A549 (cell line): ENCODE results near the gene WWP2. TPM values are rescaled to one million over a fixed set of nuclear protein-coding genes. Genes with fewer than 3 reads are reported as not detected.
A peak's percentile ranks its signal among the peaks of the same experiment; 100 is the strongest.

ENCODE experiments used
- ATAC-seq, 2 experiments: fragments of 200-7000 bp in 1 of 2; fragments of >200 bp in 1 of 2; cut with Nextera tagmentation in 1 of 2; cut with Tn5 transposase in 1 of 2; 3 replicates each; pipeline versions ENCODE4 v1.8.0 to v1.9.1; 2018 to 2020; ENCODE audit warnings: mild to moderate bottlenecking in 1 of 2, moderate library complexity in 1 of 2
- CTCF ChIA-PET: fragments of 300-600 bp; sonication (Branson Sonifier 250); formaldehyde crosslinking; extraction: SDS; loops from one replicate; lab custom pipeline; 2021; ENCODE audit warnings: antibody characterized with exemption, inconsistent platforms; lab: Yijun Ruan, JAX
- POLR2A ChIA-PET: fragments of 350-600 bp; formaldehyde crosslinking; extraction: SDS; loops from one replicate; lab custom pipeline; 2021; ENCODE audit warnings: antibody characterized with exemption, inconsistent platforms; lab: Yijun Ruan, JAX
- DNase-seq, 2 experiments: peaks; one replicate each; pipeline versions ENCODE4 v3.0.0 to v3.0.0-alpha.2; 2011 to 2016; ENCODE audit warnings: low read depth in 1 of 2, low spot score in 1 of 2
- FAIRE-seq: peaks from 2 replicates; lab custom pipeline; 2011; peaks lifted over from hg19 to GRCh38; lab: Jason Lieb, UNC
- H3K27ac ChIP-seq, 2 experiments: fragments of >200 bp; sonication (Bioruptor Twin); formaldehyde crosslinking; 3 replicates each; pipeline ENCODE4 v1.5.1; 2016 to 2017
- H3K4me1 ChIP-seq: fragments of >200 bp; sonication (Bioruptor Twin); formaldehyde crosslinking; 3 replicates; pipeline ENCODE4 v1.6.1; 2016
- H3K4me2 ChIP-seq: fragments of >200 bp; sonication (Bioruptor Twin); formaldehyde crosslinking; 3 replicates; pipeline ENCODE4 v1.6.1; 2016
- H3K4me3 ChIP-seq: fragments of >200 bp; sonication (Bioruptor Twin); formaldehyde crosslinking; 3 replicates; pipeline ENCODE4 v1.5.1; 2016
- H3K9me3 ChIP-seq: fragments of >200 bp; sonication (Bioruptor Twin); formaldehyde crosslinking; 3 replicates; pipeline ENCODE4 v1.6.1; 2016
- CBX8 ChIP-seq: fragments of 200-600 bp; sonication (generic); IDR thresholded peaks from 2 replicates; pipeline ENCODE4 v1.6.1; 2016
- CTCF ChIP-seq: fragments of >200 bp; sonication (Bioruptor Twin); formaldehyde crosslinking; IDR thresholded peaks from 3 replicates; pipeline ENCODE4 v1.5.1; 2016
- EHF ChIP-seq: fragments of 250-450 bp; sonication (Bioruptor Pico); IDR thresholded peaks from 2 replicates; pipeline ENCODE4 v1.5.0; 2020; ENCODE audit warnings: mild to moderate bottlenecking
- GATA3 ChIP-seq: IDR thresholded peaks from 2 replicates; pipeline ENCODE4 v1.6.1; 2012; ENCODE audit warnings: borderline replicate concordance
- JUN ChIP-seq, 2 experiments: fragments of >200 bp; sonication (Bioruptor Twin); formaldehyde crosslinking; IDR thresholded peaks; 2 replicates in 1 of 2; 3 replicates in 1 of 2; pipeline ENCODE4 v1.6.1; 2016 to 2017
- KDM1A ChIP-seq: fragments of 200-600 bp; sonication (generic); IDR thresholded peaks from 2 replicates; pipeline ENCODE4 v1.6.1; 2016; ENCODE audit warnings: low read depth, mild to moderate bottlenecking
- KDM5A ChIP-seq: fragments of 200-600 bp; sonication (generic); IDR thresholded peaks from 2 replicates; pipeline ENCODE4 v1.6.1; 2016; ENCODE audit warnings: antibody characterized with exemption, mild to moderate bottlenecking
- MYC ChIP-seq: IDR thresholded peaks from 2 replicates; pipeline ENCODE4 v1.6.1; 2012; ENCODE audit warnings: mild to moderate bottlenecking, inconsistent platforms, low read length, improper control_type of control experiment, borderline replicate concordance
- PHF8 ChIP-seq: fragments of 200-600 bp; sonication (generic); IDR thresholded peaks from 2 replicates; pipeline ENCODE4 v1.6.1; 2016; ENCODE audit warnings: low read depth, mild to moderate bottlenecking, antibody characterized with exemption, moderate library complexity, borderline replicate concordance
- POLR2A ChIP-seq: IDR thresholded peaks from 2 replicates; pipeline ENCODE4 v1.6.1; 2012; ENCODE audit warnings: mild to moderate bottlenecking, low read length
- POLR2AphosphoS2 ChIP-seq: conservative IDR thresholded peaks from 2 replicates; pipeline ENCODE4 v1.6.1; 2012; ENCODE audit warnings: low read length, improper control_type of control experiment, inconsistent platforms
- RAD21 ChIP-seq, 2 experiments: fragments of >200 bp in 1 of 2; sonication (Bioruptor Twin) in 1 of 2; formaldehyde crosslinking in 1 of 2; IDR thresholded peaks in 1 of 2; conservative IDR thresholded peaks in 1 of 2; 2 replicates in 1 of 2; 3 replicates in 1 of 2; pipeline ENCODE4 v1.6.1; 2012 to 2018; ENCODE audit warnings: inconsistent platforms in 1 of 2
- SMC3 ChIP-seq: fragments of >200 bp; sonication (Bioruptor Twin); formaldehyde crosslinking; IDR thresholded peaks from 3 replicates; pipeline ENCODE4 v1.6.1; 2018; ENCODE audit warnings: inconsistent platforms
- SREBF2 ChIP-seq: fragments of 450-650 bp; IDR thresholded peaks from 2 replicates; pipeline ENCODE4 v1.6.1; 2014; ENCODE audit warnings: mild to moderate bottlenecking, moderate library complexity
- ZNF302 ChIP-seq: fragments of 250-450 bp; sonication (Bioruptor Pico); IDR thresholded peaks from 2 replicates; pipeline ENCODE4 v1.9.0; 2021; ENCODE audit warnings: inconsistent platforms, mild to moderate bottlenecking, moderate library complexity
- WGBS: methylation state at CpG from one replicate; pipeline ENCODE4 v1.1.6; 2017; ENCODE audit errors: missing lambda C conversion rate; 5-methylcytosine and 5-hydroxymethylcytosine counted together
- polyA plus RNA-seq, 4 experiments: library from polyadenylated mRNA; depleted of rRNA in 3 of 4; stranded (reverse); fragments of >200 nt; fragmentation: RNase III in 1 of 4; extraction: RNeasy Plus Mini Kit Qiagen cat#74134 plus additional on column Dnase treatment in 1 of 4; gene quantifications; 2 replicates in 3 of 4; 3 replicates in 1 of 4; pipeline ENCODE4 v1.2.3, GENCODE V29; 2011 to 2017
- TF ChIP-seq, protein P1 (sequence below): IDR thresholded peaks from 2 replicates; pipeline ENCODE4 v1.6.1; 2012
- TF ChIP-seq, protein P2 (sequence below): fragments of 250-450 bp; sonication (Bioruptor Pico); IDR thresholded peaks from 2 replicates; pipeline ENCODE4 v1.5.0; 2020; ENCODE audit warnings: low read depth, mild to moderate bottlenecking, moderate library complexity
- TF ChIP-seq, protein P3 (sequence below): fragments of >200 bp; sonication (Bioruptor Twin); formaldehyde crosslinking; IDR thresholded peaks from 3 replicates; pipeline ENCODE4 v1.6.1; 2016

The WWP2 gene
- polyA plus RNA-seq, 2 of the 4 experiments (the other 2 are of a cell fraction), result 16.1 to 16.2 TPM

DNA sequence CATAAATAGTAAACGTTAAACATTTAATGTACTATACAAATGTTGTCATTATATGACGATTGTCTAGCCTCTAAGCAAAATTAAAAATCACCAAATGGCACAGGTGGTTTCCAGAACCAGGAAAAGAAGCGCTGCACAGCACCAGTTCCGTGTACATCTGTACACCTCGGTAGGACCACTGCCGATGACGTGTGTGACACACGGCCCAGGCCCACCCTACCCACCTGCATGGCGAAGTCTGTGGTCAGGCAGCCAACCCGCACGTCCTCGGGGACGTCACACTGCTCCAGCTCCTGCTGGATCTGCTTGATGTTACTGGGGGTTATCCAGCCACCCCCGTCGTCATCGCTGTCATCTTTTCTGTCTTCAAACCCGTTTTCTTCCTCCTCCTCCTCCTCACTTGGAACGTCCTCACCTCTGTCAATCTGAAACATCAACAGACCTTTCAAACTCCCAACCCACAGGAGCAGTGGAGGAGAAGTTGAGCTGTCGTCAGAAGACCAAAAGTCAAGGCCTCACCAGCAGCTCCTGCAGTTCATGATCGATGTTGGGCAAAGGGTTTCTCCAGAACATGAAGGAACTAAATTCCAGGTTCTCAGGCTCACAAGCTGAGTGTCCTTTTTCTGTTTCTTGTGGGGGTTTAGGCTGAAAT is 13.3 kb upstream of the WWP2 start:
- 90% methylated on average over 20 of the region's 20 CpGs for WGBS
- Histone ChIP-seq H3K4me1 (peaks cover 18% of the 10 kb centered on the region; the same call in 2 of the 3 replicates), H3K4me2 (no peak overlapping the region), H3K9me3 (no peaks in the 10 kb centered on the region), H3K27ac (no peak overlapping the region), H3K4me3 (no peak overlapping the region)
- TF ChIP-seq, protein P1, sequence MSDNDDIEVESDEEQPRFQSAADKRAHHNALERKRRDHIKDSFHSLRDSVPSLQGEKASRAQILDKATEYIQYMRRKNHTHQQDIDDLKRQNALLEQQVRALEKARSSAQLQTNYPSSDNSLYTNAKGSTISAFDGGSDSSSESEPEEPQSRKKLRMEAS, result no peak
- TF ChIP-seq POLR2AphosphoS2 (0 out of 2 replicates have a peak, but pooled peaks have one; percentile 41), EHF (no peak)
- DNase-seq, result no peak
- ChIA-PET CTCF (interaction anchor here (1.3 to 1.6 kb wide), 3 partner anchors 35 to 352 kb away, joined by 3 to 4 read pairs (median 3); no protein-coding TSS in a partner anchor), POLR2A (no interaction called here)
- ATAC-seq, result no peak
- FAIRE-seq, result no peak

DNA sequence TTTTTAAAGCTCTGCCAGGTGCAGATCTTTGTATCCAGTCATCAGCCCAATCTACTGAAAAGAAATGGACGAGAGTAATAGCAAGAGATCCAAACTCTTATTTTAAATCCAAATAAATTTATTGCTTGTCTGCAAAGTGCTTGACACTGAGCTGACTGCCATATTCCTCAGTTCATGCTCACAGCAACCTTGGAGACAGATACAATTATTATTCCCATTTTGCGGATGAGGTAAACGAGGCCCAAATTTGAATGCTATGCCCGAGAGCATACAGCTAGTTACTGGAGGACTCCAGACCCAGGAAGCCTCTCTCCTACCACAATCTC is 8.0 kb upstream of the WWP2 start:
- peak overlapping the region; percentile 82 to 94 for H3K27ac ChIP-seq
- POLR2A ChIA-PET, result interaction anchor here (0.5 to 2.3 kb wide), 10 partner anchors 8 to 401 kb away, joined by 3 to 59 read pairs (median 4); partner anchors contain the start of genes NQO1 and WWP2
- H3K4me3 ChIP-seq, result peak overlapping the region; percentile 85
- H3K4me2 ChIP-seq, result peak overlapping the region; percentile 81
- no peak for FAIRE-seq
- CTCF ChIA-PET, result interaction anchor here (0.6 to 7.8 kb wide), 26 partner anchors 8 to 367 kb away, joined by 3 to 160 read pairs (median 6); partner anchors contain the start of genes NQO1 and WWP2
- TF ChIP-seq, protein P2, sequence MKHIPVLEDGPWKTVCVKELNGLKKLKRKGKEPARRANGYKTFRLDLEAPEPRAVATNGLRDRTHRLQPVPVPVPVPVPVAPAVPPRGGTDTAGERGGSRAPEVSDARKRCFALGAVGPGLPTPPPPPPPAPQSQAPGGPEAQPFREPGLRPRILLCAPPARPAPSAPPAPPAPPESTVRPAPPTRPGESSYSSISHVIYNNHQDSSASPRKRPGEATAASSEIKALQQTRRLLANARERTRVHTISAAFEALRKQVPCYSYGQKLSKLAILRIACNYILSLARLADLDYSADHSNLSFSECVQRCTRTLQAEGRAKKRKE (CRISPR knock-in tag), result no peak
- 0 out of 2 replicates have a peak, but pooled peaks have one; percentile 41 for TF ChIP-seq KDM1A
- TF ChIP-seq, all 56 proteins: peak for 1
- DNase-seq (no peak), ATAC-seq (no peak)
- 4% methylated on average over 4 of the region's 4 CpGs for WGBS
- Histone ChIP-seq H3K4me1 (peaks cover 18% of the 10 kb centered on the region; the same call in 2 of the 3 replicates), H3K9me3 (no peaks in the 10 kb centered on the region)

DNA sequence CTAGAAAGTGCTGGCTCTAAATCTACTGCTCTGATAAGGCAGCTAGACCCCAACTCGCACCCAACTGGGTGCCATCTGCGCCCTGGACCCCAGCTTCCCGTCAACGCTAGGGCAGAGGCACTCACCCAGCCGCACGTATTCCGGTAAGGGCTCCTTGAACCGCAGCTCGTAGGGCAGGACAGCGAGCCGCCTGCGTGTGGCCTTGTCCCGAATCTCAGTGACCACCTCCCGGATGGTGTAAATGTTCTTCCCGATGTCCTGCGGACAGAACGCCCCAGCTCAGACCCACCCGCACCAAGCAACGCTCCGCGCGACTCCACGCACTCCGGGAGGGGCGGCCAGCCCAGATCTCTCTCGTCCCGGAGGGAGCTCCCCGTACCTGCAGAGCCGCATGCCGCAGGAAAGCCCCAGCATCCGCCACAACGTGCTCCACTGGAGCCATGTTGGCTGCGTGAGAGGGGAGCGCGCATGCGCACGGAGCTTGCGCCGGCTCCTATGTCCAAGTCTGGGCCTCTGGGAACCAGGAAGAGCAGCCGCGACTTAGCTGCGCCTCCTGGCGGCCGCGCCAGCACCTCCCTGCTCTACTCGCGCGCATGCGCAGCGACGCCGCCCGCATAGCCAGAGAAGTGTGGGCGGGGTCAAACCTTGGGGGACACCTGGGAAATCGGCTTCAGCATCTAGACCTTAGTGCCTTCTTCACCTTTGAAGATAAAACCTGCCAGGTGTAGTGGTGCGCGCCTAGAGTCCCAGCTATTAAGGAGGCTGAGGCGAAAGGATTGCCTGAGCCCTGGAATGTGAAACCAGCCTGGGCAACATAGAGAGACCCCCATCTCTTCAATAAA is 7.4 kb upstream of the WWP2 start, which contains the start of gene NOB1:
TSS of gene NOB1 (minus strand) at position 458 of the 842 bp plus-strand sequence. CDS start at position 442, 16 bp downstream.
- ATAC-seq (peak; percentile 98), FAIRE-seq (no peak), DNase-seq (peak; percentile 88 to 98)
- WGBS, result 2% methylated on average over 11 of the region's 58 CpGs
- Histone ChIP-seq H3K4me3 (peak within 1 kb of the TSS; percentile 85), H3K27ac (peak within 1 kb of the TSS; percentile 82 to 94), H3K4me2 (peak within 1 kb of the TSS; percentile 81), H3K9me3 (no peaks in the 10 kb centered on the region), H3K4me1 (peaks cover 18% of the 10 kb centered on the region; the same call in 2 of the 3 replicates)
- POLR2A ChIA-PET, result interaction anchor here (0.5 to 2.3 kb wide), 12 partner anchors 8 to 726 kb away, joined by 3 to 59 read pairs (median 5); partner anchors contain the start of genes NQO1 and WWP2
- CTCF ChIA-PET, result interaction anchor here (0.6 to 7.8 kb wide), 28 partner anchors 9 to 367 kb away, joined by 3 to 160 read pairs (median 5); partner anchors contain the start of genes NQO1 and WWP2
- TF ChIP-seq, protein P3, sequence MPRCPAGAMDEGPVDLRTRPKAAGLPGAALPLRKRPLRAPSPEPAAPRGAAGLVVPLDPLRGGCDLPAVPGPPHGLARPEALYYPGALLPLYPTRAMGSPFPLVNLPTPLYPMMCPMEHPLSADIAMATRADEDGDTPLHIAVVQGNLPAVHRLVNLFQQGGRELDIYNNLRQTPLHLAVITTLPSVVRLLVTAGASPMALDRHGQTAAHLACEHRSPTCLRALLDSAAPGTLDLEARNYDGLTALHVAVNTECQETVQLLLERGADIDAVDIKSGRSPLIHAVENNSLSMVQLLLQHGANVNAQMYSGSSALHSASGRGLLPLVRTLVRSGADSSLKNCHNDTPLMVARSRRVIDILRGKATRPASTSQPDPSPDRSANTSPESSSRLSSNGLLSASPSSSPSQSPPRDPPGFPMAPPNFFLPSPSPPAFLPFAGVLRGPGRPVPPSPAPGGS, result peak; percentile 77; the same call in 2 of the 3 replicates
- TF ChIP-seq, protein P1, result peak; percentile 97
- TF ChIP-seq SREBF2, result no peak
- TF ChIP-seq JUN (IDR thresholded peaks at IDR 0.05), result peak; percentile 67 to 91; a peak in 4 of 5 replicates
- TF ChIP-seq MYC, result peak; percentile 97
- peak; percentile 91; the same call in 1 of the 2 replicates for TF ChIP-seq KDM5A
- 0 out of 2 replicates have a peak, but pooled peaks have one; percentile 38 for TF ChIP-seq PHF8
- peak; percentile 87 to 95 for TF ChIP-seq RAD21 (conservative IDR thresholded peaks at IDR 0.05 in 1 of 2, IDR thresholded peaks at IDR 0.05 in 1 of 2)
- peak; percentile 97 for TF ChIP-seq POLR2A
- peak; percentile 24; the same call in 1 of the 2 replicates for TF ChIP-seq GATA3
- TF ChIP-seq ZNF302 (CRISPR knock-in tag), result no peak
- no peak for TF ChIP-seq CBX8
- peak; percentile 95 for TF ChIP-seq CTCF
- peak; percentile 99 for TF ChIP-seq SMC3
